Loucy (cell line): ENCODE measurements around the gene DZANK1.

Experiments
- H2AFZ ChIP-seq: fragments of 200-600 bp; sonication (generic); 2 replicates; pipeline ENCODE4 v1.6.0; 2016; ENCODE audit warnings: antibody characterized with exemption, mild to moderate bottlenecking, low read length, moderate library complexity
- H3F3A ChIP-seq: fragments of 200-600 bp; 2 replicates; pipeline ENCODE4 v1.6.0; 2016; ENCODE audit warnings: antibody characterized with exemption, low read depth, mild to moderate bottlenecking
- H3K27me3 ChIP-seq: fragments of 200-600 bp; sonication (generic); 2 replicates; pipeline ENCODE4 v1.6.1; 2014; ENCODE audit warnings: low read length, mild to moderate bottlenecking; ENCODE audit not compliant: insufficient read depth, poor library complexity, severe bottlenecking
- H3K36me3 ChIP-seq: fragments of 200-600 bp; sonication (generic); 2 replicates; pipeline ENCODE4 v1.6.1; 2016; ENCODE audit warnings: low read length; ENCODE audit not compliant: insufficient read depth
- H3K4me1 ChIP-seq: fragments of 200-600 bp; sonication (generic); 2 replicates; pipeline ENCODE4 v1.5.1; 2014; ENCODE audit warnings: low read length, mild to moderate bottlenecking; ENCODE audit not compliant: insufficient read depth, poor library complexity, severe bottlenecking
- H3K4me2 ChIP-seq: fragments of 200-600 bp; sonication (generic); 2 replicates; pipeline ENCODE4 v1.6.0; 2014; ENCODE audit warnings: antibody characterized with exemption, low read length, low read depth, mild to moderate bottlenecking; ENCODE audit not compliant: poor library complexity, severe bottlenecking
- H3K4me3 ChIP-seq: fragments of 200-600 bp; sonication (generic); 2 replicates; pipeline ENCODE4 v1.5.1; 2014; ENCODE audit warnings: low read length, mild to moderate bottlenecking, mixed read lengths; ENCODE audit not compliant: poor library complexity, severe bottlenecking
- H3K79me2 ChIP-seq: fragments of 200-600 bp; sonication (generic); 2 replicates; pipeline ENCODE4 v1.6.1; 2014; ENCODE audit warnings: low read length; ENCODE audit not compliant: insufficient read depth
- H3K9ac ChIP-seq: fragments of 200-600 bp; sonication (generic); 2 replicates; pipeline ENCODE4 v1.6.0; 2014; ENCODE audit warnings: mild to moderate bottlenecking, low read depth, low read length, moderate library complexity; ENCODE audit not compliant: poor library complexity, severe bottlenecking
- H3K9me2 ChIP-seq: fragments of 200-600 bp; sonication (generic); replicated peaks from 2 replicates; pipeline ENCODE4 v1.6.1; 2016; ENCODE audit warnings: low read depth, low read length, mixed read lengths
- H3K9me3 ChIP-seq: fragments of 200-600 bp; sonication (generic); 2 replicates; pipeline ENCODE4 v1.6.1; 2014; ENCODE audit warnings: mild to moderate bottlenecking, antibody characterized with exemption, low read length, low read depth; ENCODE audit not compliant: insufficient read depth
- H4K20me1 ChIP-seq: fragments of 200-600 bp; sonication (generic); 2 replicates; pipeline ENCODE4 v1.6.0; 2014; ENCODE audit warnings: antibody characterized with exemption, low read length, mild to moderate bottlenecking; ENCODE audit not compliant: insufficient read depth, poor library complexity, severe bottlenecking
- EZH2phosphoT487 ChIP-seq: fragments of 200-600 bp; IDR thresholded peaks from 2 replicates; pipeline ENCODE4 v1.6.1; 2018; ENCODE audit warnings: antibody characterized with exemption, mild to moderate bottlenecking, moderate library complexity, borderline replicate concordance
- TF ChIP-seq, protein P1 (sequence below): fragments of 200-600 bp; sonication (generic); conservative IDR thresholded peaks from 2 replicates; pipeline ENCODE4 v1.5.1; 2014; ENCODE audit warnings: mild to moderate bottlenecking, antibody characterized with exemption, low read length

The DZANK1 gene

DNA sequence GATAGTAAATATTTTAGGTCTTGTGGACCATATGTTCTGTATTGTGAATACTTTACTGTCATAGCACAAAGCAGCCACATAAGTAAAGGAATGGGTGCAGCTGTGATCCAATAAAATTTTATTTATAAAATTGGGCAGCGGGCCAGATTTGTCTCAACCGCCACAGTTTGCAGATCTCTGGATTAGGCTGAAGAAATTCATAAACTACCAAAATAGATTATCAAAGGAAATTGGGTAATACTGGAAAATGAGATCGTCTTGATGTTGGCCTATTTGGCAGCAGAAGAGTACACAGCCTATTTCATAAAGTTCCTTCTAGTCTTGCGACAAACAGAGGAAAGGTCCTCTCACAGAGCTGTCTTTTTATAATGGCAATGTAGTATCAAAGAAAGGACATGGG lies 69.8 kb downstream of the DZANK1 start:
- Histone ChIP-seq H2AFZ (no peak overlapping the region), H3K9ac (no peak overlapping the region), H4K20me1 (no peaks in the 10 kb centered on the region), H3K4me3 (no peak overlapping the region), H3K79me2 (no peaks in the 10 kb centered on the region), H3K27me3 (no peaks in the 10 kb centered on the region), H3F3A (no peaks in the 10 kb centered on the region), H3K36me3 (no peaks in the 10 kb centered on the region), H3K4me2 (no peak overlapping the region), H3K4me1 (no peaks in the 10 kb centered on the region), H3K9me2 (no peaks in the 10 kb centered on the region), H3K9me3 (no peaks in the 10 kb centered on the region)
- TF ChIP-seq EZH2phosphoT487, result no peak
- TF ChIP-seq, protein P1, sequence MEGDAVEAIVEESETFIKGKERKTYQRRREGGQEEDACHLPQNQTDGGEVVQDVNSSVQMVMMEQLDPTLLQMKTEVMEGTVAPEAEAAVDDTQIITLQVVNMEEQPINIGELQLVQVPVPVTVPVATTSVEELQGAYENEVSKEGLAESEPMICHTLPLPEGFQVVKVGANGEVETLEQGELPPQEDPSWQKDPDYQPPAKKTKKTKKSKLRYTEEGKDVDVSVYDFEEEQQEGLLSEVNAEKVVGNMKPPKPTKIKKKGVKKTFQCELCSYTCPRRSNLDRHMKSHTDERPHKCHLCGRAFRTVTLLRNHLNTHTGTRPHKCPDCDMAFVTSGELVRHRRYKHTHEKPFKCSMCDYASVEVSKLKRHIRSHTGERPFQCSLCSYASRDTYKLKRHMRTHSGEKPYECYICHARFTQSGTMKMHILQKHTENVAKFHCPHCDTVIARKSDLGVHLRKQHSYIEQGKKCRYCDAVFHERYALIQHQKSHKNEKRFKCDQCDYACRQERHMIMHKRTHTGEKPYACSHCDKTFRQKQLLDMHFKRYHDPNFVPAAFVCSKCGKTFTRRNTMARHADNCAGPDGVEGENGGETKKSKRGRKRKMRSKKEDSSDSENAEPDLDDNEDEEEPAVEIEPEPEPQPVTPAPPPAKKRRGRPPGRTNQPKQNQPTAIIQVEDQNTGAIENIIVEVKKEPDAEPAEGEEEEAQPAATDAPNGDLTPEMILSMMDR, result no peak

DNA sequence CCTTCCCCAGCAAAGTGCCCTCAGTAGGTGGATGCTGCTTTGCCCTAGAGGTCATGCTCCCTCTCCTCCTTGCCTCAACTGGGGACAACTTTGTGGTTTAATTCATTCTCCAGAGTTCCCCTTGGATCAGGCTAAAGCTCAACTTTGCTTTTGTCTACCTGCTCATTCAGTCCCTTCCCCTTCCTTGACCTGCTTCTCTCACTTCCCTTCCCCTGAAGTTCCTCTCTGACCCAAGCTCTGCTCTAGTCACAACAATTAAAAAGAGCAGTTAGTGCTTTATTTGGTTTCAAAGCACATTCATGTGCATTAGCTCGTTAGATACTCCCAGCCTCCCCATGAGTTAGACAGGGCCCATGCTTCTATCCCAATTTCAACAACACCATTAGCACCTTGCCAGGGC lies 71.3 kb downstream of the DZANK1 start:
- Histone ChIP-seq H3K9me2 (no peaks in the 10 kb centered on the region), H3K9ac (no peak overlapping the region), H4K20me1 (no peaks in the 10 kb centered on the region), H3K4me2 (no peak overlapping the region), H3K9me3 (no peaks in the 10 kb centered on the region), H3K4me3 (no peak overlapping the region), H2AFZ (no peak overlapping the region), H3F3A (no peaks in the 10 kb centered on the region), H3K36me3 (no peaks in the 10 kb centered on the region), H3K27me3 (no peaks in the 10 kb centered on the region), H3K79me2 (no peaks in the 10 kb centered on the region), H3K4me1 (no peaks in the 10 kb centered on the region)
- no peak for TF ChIP-seq EZH2phosphoT487
- TF ChIP-seq, protein P1, result no peak

DNA sequence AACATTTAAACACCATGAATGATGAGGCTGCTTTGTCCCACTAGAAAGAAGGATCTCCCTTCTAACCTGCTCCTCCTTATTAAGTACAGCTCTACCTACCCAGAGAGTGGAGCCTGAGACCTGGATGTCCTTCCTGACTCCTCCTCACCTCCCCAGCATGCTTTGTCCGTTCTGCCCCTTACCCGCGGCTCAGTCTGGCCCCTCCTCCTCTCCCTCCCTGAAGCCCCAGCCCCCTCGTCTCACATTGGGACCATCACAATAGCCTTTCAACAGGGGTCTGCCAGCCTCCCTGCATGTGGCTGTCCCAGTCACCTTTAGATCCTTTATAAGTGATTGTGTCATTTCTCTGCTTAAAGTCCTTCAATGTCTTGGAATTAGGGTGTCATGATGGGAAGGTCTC lies 72.5 kb downstream of the DZANK1 start:
- H3K9me2 ChIP-seq, result no peaks in the 10 kb centered on the region
- no peaks in the 10 kb centered on the region for H4K20me1 ChIP-seq
- H3K4me3 ChIP-seq, result no peak overlapping the region
- no peaks in the 10 kb centered on the region for H3K79me2 ChIP-seq
- H3K4me1 ChIP-seq, result no peaks in the 10 kb centered on the region
- H3F3A ChIP-seq, result no peaks in the 10 kb centered on the region
- no peaks in the 10 kb centered on the region for H3K27me3 ChIP-seq
- no peaks in the 10 kb centered on the region for H3K9me3 ChIP-seq
- no peak overlapping the region for H3K9ac ChIP-seq
- no peaks in the 10 kb centered on the region for H3K36me3 ChIP-seq
- TF ChIP-seq, protein P1, result no peak
- no peak for TF ChIP-seq EZH2phosphoT487
- no peak overlapping the region for H3K4me2 ChIP-seq
- H2AFZ ChIP-seq, result no peak overlapping the region
